ENCODE results near the gene COQ4. TPM values are rescaled to one million over a fixed set of nuclear protein-coding genes. Genes with fewer than 3 reads are reported as not detected.

Gene COQ4
- total RNA-seq, 1 donor from 2014 or later = 46.3 TPM

GRCh38 chr9:128323791-128324190 is 1.2 kb downstream of the COQ4 start:
- TF ChIP-seq CTCF (IDR thresholded peaks at IDR 0.05; ENCODE audit: insufficient read depth, low read length, poor library complexity, severe bottlenecking) = no peak
- DNase-seq (ENCODE audit: low read depth) = no peak
- H3K36me3 ChIP-seq (ENCODE audit: control insufficient read depth, insufficient read depth, low read length) = no peaks in the 10 kb centered on the region
- H3K4me3 ChIP-seq (ENCODE audit: low read depth, low read length) = peak overlapping the region; percentile 85
- H3K27me3 ChIP-seq (ENCODE audit: control insufficient read depth, insufficient read depth, low read length) = no peaks in the 10 kb centered on the region

- H3K4me3 ChIP-seq (ENCODE audit: low read depth, low read length) = no peak overlapping the region
- no peak for DNase-seq (ENCODE audit: low read depth)
- H3K27me3 ChIP-seq (ENCODE audit: control insufficient read depth, insufficient read depth, low read length) = no peaks in the 10 kb centered on the region
- no peak for TF ChIP-seq CTCF (IDR thresholded peaks at IDR 0.05; ENCODE audit: insufficient read depth, low read length, poor library complexity, severe bottlenecking)
- no peaks in the 10 kb centered on the region for H3K36me3 ChIP-seq (ENCODE audit: control insufficient read depth, insufficient read depth, low read length)
Measured at GRCh38 chr9:128324401-128324800, 1.8 kb downstream of the COQ4 start.

- H3K27me3 ChIP-seq (ENCODE audit: control insufficient read depth, insufficient read depth, low read length) = no peaks in the 10 kb centered on the region
- TF ChIP-seq CTCF (IDR thresholded peaks at IDR 0.05; ENCODE audit: insufficient read depth, low read length, poor library complexity, severe bottlenecking) = no peak
- no peaks in the 10 kb centered on the region for H3K36me3 ChIP-seq (ENCODE audit: control insufficient read depth, insufficient read depth, low read length)
- no peak for DNase-seq (ENCODE audit: low read depth)
- H3K4me3 ChIP-seq (ENCODE audit: low read depth, low read length) = no peak overlapping the region
Measured at GRCh38 chr9:128325629-128326028, 3.0 kb downstream of the COQ4 start.

- Histone ChIP-seq H3K36me3 (ENCODE audit: control insufficient read depth, insufficient read depth, low read length) (peaks cover 1% of the 10 kb centered on the region), H3K4me3 (ENCODE audit: low read depth, low read length) (no peak overlapping the region), H3K27me3 (ENCODE audit: control insufficient read depth, insufficient read depth, low read length) (no peaks in the 10 kb centered on the region)
- no peak for DNase-seq (ENCODE audit: low read depth)
- no peak for TF ChIP-seq CTCF (IDR thresholded peaks at IDR 0.05; ENCODE audit: insufficient read depth, low read length, poor library complexity, severe bottlenecking)
Measured at GRCh38 chr9:128333451-128333869, 10.8 kb downstream of the COQ4 start.

GRCh38 chr9:128335161-128335560 is 12.5 kb downstream of the COQ4 start:
- Histone ChIP-seq H3K36me3 (ENCODE audit: control insufficient read depth, insufficient read depth, low read length) (peaks cover 1% of the 10 kb centered on the region), H3K4me3 (ENCODE audit: low read depth, low read length) (no peak overlapping the region), H3K27me3 (ENCODE audit: control insufficient read depth, insufficient read depth, low read length) (no peaks in the 10 kb centered on the region)
- no peak for TF ChIP-seq CTCF (IDR thresholded peaks at IDR 0.05; ENCODE audit: insufficient read depth, low read length, poor library complexity, severe bottlenecking)
- no peak for DNase-seq (ENCODE audit: low read depth)

GRCh38 chr9:128335914-128336313 is 13.3 kb downstream of the COQ4 start:
- no peak overlapping the region for H3K4me3 ChIP-seq (ENCODE audit: low read depth, low read length)
- TF ChIP-seq CTCF (IDR thresholded peaks at IDR 0.05; ENCODE audit: insufficient read depth, low read length, poor library complexity, severe bottlenecking) = no peak
- no peaks in the 10 kb centered on the region for H3K27me3 ChIP-seq (ENCODE audit: control insufficient read depth, insufficient read depth, low read length)
- DNase-seq (ENCODE audit: low read depth) = no peak
- H3K36me3 ChIP-seq (ENCODE audit: control insufficient read depth, insufficient read depth, low read length) = peaks cover 1% of the 10 kb centered on the region

Data from kidney epithelial cell (primary cell).